Neutrophil (primary cell): ENCODE data around the gene CSAD.

Experiments
- H3K27ac ChIP-seq: fragments of 200-600 bp; sonication (generic); 2 replicates; pipeline ENCODE4 v1.5.1; 2016; ENCODE audit warnings: mild to moderate bottlenecking, moderate library complexity
- H3K27me3 ChIP-seq: fragments of 200-600 bp; sonication (generic); 2 replicates; pipeline ENCODE4 v1.6.0; 2016; ENCODE audit warnings: mild to moderate bottlenecking
- H3K36me3 ChIP-seq: fragments of 200-600 bp; sonication (generic); 2 replicates; pipeline ENCODE4 v1.5.1; 2017
- H3K4me1 ChIP-seq, 2 experiments: fragments of 200-600 bp in 1 of 2; sonication (generic) in 1 of 2; 1 replicate in 1 of 2; 2 replicates in 1 of 2; pipeline versions ENCODE4 v1.5.1 to v1.6.1; 2013 to 2016; ENCODE audit warnings: low read depth in 1 of 2, low read length in 1 of 2, mild to moderate bottlenecking in 1 of 2, moderate library complexity in 1 of 2; ENCODE audit not compliant: control insufficient read depth in 1 of 2, insufficient read depth in 1 of 2
- H3K4me3 ChIP-seq, 2 experiments: fragments of 200-600 bp in 1 of 2; sonication (generic) in 1 of 2; 1 replicate in 1 of 2; 2 replicates in 1 of 2; pipeline ENCODE4 v1.5.1; 2013 to 2016; ENCODE audit warnings: low read depth in 1 of 2, low read length in 1 of 2, mild to moderate bottlenecking in 1 of 2, moderate library complexity in 1 of 2
- H3K9me3 ChIP-seq: fragments of 200-600 bp; sonication (generic); 2 replicates; pipeline ENCODE4 v1.5.1; 2016
- CTCF ChIP-seq: fragments of 200-600 bp; sonication (generic); IDR thresholded peaks from 2 replicates; pipeline ENCODE4 v1.5.1; 2016; ENCODE audit warnings: antibody characterized with exemption

The CSAD gene

GRCh38 chr12:53194973-53195372, 14.2 kb upstream of the CSAD start:
- TF ChIP-seq CTCF, result no peak
- H3K27ac ChIP-seq, result no peak overlapping the region
- H3K27me3 ChIP-seq, result peaks cover 44% of the 10 kb centered on the region
- H3K4me1 ChIP-seq, result peaks cover 4 to 8% of the 10 kb centered on the region in 2 experiments
- H3K36me3 ChIP-seq, result peaks cover 27% of the 10 kb centered on the region
- H3K9me3 ChIP-seq, result no peaks in the 10 kb centered on the region
- H3K4me3 ChIP-seq, result no peak overlapping the region

GRCh38 chr12:53193985-53194716, 13.4 kb upstream of the CSAD start:
- H3K27ac ChIP-seq, result no peak overlapping the region
- no peaks in the 10 kb centered on the region for H3K9me3 ChIP-seq
- peaks cover 32% of the 10 kb centered on the region for H3K36me3 ChIP-seq
- no peak overlapping the region for H3K4me3 ChIP-seq
- no peak for TF ChIP-seq CTCF
- peaks cover 40% of the 10 kb centered on the region for H3K27me3 ChIP-seq
- H3K4me1 ChIP-seq, result peaks cover 4 to 8% of the 10 kb centered on the region in 2 experiments

DNA sequence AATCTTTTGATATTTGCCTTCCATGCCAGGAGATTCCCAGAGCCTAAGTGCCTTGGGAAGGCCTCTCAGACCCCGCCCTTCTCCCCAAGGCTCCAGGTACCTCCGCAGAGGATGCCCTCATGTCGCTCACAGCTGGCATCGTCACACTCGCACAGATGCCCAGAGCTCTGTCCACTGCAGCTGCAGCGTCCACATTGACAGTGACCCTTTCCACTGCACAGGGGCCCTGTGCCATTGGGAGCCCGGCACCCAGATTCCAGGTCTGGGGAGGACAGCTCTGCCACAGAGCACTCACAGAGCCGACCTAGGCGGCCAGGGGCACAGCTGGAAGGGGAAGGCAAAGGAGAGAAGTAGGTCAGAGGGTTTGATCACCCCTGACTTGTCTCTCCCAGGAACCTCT, 12.3 kb upstream of the CSAD start:
- no peak overlapping the region for H3K4me3 ChIP-seq
- no peaks in the 10 kb centered on the region for H3K9me3 ChIP-seq
- H3K27ac ChIP-seq, result no peak overlapping the region
- no peak for TF ChIP-seq CTCF
- peaks cover 42% of the 10 kb centered on the region for H3K36me3 ChIP-seq
- peaks cover 29% of the 10 kb centered on the region for H3K27me3 ChIP-seq
- H3K4me1 ChIP-seq, result peaks cover 4 to 8% of the 10 kb centered on the region in 2 experiments

DNA sequence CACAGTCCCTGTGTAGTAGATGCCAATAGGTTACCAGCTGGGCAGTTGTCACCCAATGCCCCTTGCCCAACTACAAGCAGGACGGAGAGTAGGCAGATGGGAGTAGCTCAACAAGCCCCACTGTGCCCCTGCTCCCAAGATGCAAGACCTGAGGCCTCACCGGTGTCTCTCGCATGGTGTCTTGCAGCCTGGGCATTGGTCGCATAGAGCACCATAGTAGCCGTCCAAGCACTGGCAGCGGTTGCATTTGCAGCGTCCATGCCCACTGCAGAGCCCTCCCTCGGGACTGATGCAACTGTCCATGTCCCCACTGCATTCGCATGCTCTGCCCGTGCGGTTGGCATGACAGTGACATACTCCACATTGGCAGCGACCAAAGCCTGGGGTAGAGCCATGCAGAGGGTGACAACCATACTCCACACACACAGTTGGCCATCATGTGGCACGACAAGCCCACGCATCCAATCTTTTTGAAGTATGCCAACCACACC, 11.9 kb upstream of the CSAD start:
- H3K36me3 ChIP-seq, result peaks cover 47% of the 10 kb centered on the region
- H3K4me1 ChIP-seq, result peaks cover 1 to 4% of the 10 kb centered on the region in 2 experiments
- H3K4me3 ChIP-seq, result no peak overlapping the region
- no peaks in the 10 kb centered on the region for H3K9me3 ChIP-seq
- H3K27ac ChIP-seq, result no peak overlapping the region
- peaks cover 25% of the 10 kb centered on the region for H3K27me3 ChIP-seq
- no peak for TF ChIP-seq CTCF

DNA sequence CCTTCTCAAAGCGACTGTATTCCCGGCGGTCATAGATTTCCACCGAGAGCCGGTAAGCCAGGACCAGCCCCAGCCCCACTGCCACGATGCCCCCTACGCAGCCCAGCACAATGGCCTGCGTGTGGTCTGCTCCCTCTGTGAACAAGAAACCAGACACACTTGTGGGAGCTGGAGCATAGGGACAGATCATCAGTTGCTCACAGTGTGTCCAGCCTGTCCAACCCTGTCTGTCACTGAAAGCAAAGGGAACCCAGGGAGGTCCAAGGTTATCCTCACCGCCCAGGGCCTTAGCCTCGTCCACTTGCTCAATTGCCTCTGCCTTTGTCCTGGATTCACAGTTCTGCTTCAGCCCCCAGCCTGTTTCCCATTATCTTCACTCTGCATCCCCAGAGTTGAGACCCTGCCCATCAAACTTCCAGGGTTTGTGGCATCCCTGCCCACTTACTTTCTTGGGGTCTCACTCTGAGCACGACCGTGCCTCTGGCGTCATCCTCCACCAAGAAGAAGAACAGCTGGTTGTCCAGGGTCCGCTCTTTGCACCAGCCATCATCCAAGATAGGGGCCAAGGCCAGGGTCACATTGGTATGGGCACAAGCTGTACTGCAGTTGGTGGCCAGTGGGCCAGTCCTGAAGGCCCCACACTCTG, 11.3 kb upstream of the CSAD start:
- no peaks in the 10 kb centered on the region for H3K4me1 ChIP-seq
- no peaks in the 10 kb centered on the region for H3K9me3 ChIP-seq
- H3K36me3 ChIP-seq, result peaks cover 52% of the 10 kb centered on the region
- H3K27me3 ChIP-seq, result peaks cover 19% of the 10 kb centered on the region
- no peak overlapping the region for H3K4me3 ChIP-seq
- no peak overlapping the region for H3K27ac ChIP-seq
- no peak for TF ChIP-seq CTCF
